ENCODE measurements around the gene GSTT2B. TPM values are rescaled to one million over a fixed set of nuclear protein-coding genes. Genes with fewer than 3 reads are reported as not detected.
"Not testable (repeated sequence)": the region's sequence is repeated elsewhere in the genome, so short reads cannot be mapped to it uniquely, and the experiment has no call there.

Gene GSTT2B
- total RNA-seq, 4 donors from 2014 or later, result 1.7 to 7.5 (median 3.5) TPM

GRCh38 chr22:23997092-23997491, 36.1 kb upstream of the GSTT2B start:
- no peak for TF ChIP-seq CTCF (IDR thresholded peaks at IDR 0.05; ENCODE audit: low read depth)

GRCh38 chr22:23984430-23984829, 23.4 kb upstream of the GSTT2B start:
- no peak for TF ChIP-seq CTCF (IDR thresholded peaks at IDR 0.05; ENCODE audit: low read depth)

GRCh38 chr22:23979557-23980240, 18.7 kb upstream of the GSTT2B start, which contains the start of gene GSTT2:
GSTT2 (plus strand) TSS chr22:23980134.
- TF ChIP-seq CTCF (IDR thresholded peaks at IDR 0.05; ENCODE audit: low read depth), result not testable (repeated sequence)

- TF ChIP-seq CTCF (IDR thresholded peaks at IDR 0.05; ENCODE audit: low read depth), result not testable (repeated sequence)
Observed at GRCh38 chr22:23974345-23974744, 13.3 kb upstream of the GSTT2B start, which contains the start of gene DDT. DDT (minus strand) TSS chr22:23974441; CDS start chr22:23974414, 27 bp downstream.

- TF ChIP-seq CTCF (IDR thresholded peaks at IDR 0.05; ENCODE audit: low read depth), result no peak
Observed at GRCh38 chr22:23970816-23971486, 10.0 kb upstream of the GSTT2B start.

- no peak for TF ChIP-seq CTCF (IDR thresholded peaks at IDR 0.05; ENCODE audit: low read depth)
Observed at GRCh38 chr22:23970201-23970641, 9.2 kb upstream of the GSTT2B start.

- no peak for TF ChIP-seq CTCF (IDR thresholded peaks at IDR 0.05; ENCODE audit: low read depth)
Observed at GRCh38 chr22:23969071-23969470, 8.1 kb upstream of the GSTT2B start.
